ENCODE data around the gene CCDC57.
A peak's percentile ranks its signal among the peaks of the same experiment; 100 is the strongest.
"Not testable (repeated sequence)": the region's sequence is repeated elsewhere in the genome, so short reads cannot be mapped to it uniquely, and the experiment has no call there.

Gene CCDC57
- 34.1 to 113 (median 52.2) reads per million in 3 experiments for total RNA-seq

- DNase-seq: no peak
Observed at GRCh38 chr17:82212331-82213250, at the start of gene CCDC57. CCDC57 (minus strand) TSS chr17:82212842; CDS start chr17:82201944, 10,898 bp downstream.

DNA sequence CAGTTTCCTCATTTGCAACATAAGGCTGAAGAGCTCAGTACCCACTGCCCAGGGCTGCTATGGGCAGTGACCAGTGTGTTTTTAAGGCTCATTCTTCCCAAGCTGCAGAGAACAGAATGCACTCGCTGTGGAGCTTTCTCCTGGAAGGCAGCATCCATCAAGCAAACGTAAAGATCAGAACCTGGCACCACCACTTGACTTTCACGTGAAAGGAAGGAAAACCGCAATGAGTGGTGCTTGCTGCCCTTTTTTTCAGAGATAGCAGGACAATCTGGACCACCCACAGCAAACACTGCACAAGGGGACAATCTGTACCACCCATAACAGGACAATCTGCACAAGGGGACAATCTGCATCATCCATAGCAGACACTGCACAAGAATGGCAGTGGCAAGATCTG, 49.7 kb upstream of the CCDC57 start:
- DNase-seq: no peak

DNA sequence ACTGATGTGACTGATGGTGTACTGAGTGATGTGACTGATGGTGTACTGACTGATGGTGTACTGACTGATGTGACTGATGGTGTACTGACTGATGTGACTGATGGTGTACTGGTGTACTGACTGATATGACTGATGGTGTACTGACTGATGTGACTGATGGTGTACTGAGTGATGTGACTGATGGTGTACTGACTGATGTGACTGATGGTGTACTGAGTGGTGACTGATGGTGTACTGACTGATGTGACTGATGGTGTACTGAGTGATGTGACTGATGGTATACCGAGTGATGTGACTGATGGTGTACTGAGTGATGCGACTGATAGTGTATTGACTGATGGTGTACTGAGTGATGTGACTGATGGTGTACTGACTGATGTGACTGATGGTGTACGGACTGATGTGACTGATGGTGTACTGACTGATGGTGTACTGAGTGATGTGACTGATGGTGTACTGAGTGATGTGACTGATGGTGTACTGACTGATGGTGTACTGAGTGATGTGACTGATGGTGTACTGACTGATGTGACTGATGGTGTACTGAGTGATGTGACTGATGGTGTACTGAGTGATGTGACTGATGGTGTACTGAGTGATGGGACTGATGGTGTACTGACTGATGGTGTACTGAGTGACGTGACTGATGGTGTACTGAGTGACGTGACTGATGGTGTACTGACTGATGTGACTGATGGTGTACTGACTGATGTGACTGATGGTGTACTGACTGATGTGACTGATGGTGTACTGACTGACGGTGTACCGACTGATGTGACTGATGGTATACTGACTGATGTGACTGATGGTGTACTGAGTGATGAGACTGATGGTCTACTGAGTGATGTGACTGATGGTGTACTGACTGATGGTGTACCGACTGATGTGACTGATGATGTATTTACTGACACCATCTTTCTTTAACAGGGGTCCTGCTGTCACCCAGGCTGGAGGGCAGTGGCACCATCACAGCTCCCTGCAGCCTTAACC, 47.6 kb upstream of the CCDC57 start:
- not testable (repeated sequence) for DNase-seq

GRCh38 chr17:82258555-82258954, 45.9 kb upstream of the CCDC57 start:
- DNase-seq: no peak

- DNase-seq: peak; percentile 46
Observed at GRCh38 chr17:82257473-82257872, 44.8 kb upstream of the CCDC57 start.

- no peak for DNase-seq
Observed at GRCh38 chr17:82256242-82256885, 43.7 kb upstream of the CCDC57 start.

GRCh38 chr17:82255402-82255972, 42.8 kb upstream of the CCDC57 start:
- DNase-seq: no peak

GRCh38 chr17:82254746-82255145, 42.1 kb upstream of the CCDC57 start:
- not testable (repeated sequence) for DNase-seq

DNA sequence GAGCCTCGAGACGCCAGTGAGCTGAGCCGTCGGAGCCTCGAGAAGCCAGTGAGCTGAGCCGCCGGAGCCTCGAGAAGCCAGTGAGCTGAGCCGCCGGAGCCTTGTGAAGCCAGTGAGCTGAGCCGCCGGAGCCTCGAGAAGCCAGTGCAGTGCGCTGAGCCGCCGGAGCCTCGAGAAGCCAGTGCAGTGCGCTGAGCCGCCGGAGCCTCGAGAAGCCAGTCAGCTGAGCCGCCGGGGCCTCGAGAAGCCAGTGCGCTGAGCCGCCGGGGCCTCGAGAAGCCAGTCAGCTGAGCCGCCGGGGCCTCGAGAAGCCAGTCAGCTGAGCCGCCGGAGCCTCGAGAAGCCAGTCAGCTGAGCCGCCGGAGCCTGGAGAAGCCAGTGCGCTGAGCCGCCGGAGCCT, 41.5 kb upstream of the CCDC57 start:
- DNase-seq: not testable (repeated sequence)

- no peak for DNase-seq
Observed at GRCh38 chr17:82253179-82253544, 40.5 kb upstream of the CCDC57 start.

DNA sequence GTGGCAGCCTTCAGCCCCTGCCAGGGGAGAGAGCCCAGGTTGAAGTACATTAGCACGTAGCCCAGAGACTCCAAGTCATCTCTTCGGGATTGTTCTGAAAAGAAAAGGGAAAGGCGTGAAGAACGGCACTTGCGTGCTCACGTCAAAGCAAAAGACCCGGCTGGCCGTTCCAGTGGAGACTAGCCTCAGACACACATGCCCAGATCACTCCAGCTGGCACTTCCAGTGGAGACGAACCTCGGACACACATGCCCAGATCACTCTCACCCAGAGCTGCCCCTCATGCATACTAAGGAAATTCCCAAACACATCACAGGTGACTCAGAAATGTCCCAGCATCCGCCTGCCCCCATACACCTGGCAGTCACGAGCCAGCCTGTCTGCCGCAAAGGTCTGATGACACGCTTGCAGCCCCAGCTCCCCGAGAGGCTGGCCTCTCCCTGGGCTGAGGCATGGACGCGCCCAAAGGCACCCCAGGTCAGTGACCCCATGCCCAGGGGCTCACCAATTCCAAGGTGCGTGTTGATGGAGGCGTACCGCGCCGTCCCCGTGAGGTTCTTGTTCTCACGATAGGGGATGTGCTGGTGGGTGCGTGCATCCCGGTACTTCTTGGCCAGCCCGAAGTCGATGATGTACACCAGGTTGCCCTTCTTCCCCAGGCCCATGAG, 40.0 kb upstream of the CCDC57 start:
- DNase-seq: no peak

DNA sequence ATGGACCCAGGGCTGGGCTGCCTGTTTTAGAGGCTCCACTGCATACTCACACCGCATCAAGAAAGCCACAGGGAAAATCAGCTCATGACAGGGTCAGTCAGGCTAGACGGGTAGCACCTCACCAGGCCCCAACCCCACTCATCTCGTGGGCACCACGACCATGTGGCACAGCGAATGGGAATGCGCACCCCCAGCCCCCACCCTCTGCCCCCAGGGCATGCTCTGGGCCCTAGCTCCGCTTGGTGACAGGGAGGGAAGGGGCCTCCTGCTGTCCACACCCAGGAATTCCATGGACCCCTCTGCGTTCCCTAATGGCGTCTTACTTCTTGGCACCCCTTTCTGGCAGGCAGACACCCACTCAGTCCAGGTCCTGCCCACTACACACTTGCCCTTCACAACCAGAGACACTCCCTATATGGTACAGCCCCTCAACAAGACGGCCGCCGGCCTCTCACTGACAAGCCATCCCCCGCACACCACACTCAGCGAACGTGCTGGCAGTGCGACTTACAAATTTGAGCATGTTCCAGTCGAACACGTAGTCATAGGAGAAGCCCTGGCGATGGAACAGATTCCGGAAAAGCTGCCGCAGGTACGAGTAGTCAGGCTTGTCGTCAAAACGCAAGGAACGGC, 38.3 kb upstream of the CCDC57 start:
- no peak for DNase-seq

DNA sequence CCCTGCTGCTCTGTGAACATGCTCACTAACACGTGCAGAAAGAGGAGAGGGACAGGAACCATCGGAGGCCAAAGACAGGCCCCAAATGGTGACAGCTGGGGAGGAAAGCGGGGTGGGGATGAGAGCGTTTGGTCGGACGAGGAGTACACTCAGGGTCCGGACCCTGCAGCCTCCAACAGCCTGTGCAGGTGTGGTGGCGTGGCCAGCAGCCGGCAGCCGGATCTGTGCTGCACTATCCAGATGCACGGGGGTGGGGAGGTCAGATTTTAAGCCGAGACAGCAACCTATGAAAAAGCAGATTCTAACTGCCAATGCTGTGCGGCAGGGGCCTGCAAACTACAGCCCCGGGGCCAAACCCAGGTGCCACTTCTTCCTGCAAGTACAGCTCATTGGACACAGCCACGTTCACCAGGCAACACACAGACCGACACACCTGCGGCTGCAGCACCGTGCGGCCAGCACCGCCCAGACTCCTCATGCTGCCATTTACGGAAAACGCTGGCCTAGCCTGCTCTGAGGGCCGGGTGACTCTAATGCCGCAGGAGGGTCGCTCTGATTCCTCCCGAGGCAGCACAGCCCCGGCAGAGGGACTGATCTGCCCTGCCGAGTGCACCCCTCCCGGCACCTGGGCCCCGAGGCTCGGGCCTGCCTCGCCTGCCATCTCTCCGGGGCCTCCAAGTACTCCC, 37.4 kb upstream of the CCDC57 start:
- DNase-seq: no peak

DNA sequence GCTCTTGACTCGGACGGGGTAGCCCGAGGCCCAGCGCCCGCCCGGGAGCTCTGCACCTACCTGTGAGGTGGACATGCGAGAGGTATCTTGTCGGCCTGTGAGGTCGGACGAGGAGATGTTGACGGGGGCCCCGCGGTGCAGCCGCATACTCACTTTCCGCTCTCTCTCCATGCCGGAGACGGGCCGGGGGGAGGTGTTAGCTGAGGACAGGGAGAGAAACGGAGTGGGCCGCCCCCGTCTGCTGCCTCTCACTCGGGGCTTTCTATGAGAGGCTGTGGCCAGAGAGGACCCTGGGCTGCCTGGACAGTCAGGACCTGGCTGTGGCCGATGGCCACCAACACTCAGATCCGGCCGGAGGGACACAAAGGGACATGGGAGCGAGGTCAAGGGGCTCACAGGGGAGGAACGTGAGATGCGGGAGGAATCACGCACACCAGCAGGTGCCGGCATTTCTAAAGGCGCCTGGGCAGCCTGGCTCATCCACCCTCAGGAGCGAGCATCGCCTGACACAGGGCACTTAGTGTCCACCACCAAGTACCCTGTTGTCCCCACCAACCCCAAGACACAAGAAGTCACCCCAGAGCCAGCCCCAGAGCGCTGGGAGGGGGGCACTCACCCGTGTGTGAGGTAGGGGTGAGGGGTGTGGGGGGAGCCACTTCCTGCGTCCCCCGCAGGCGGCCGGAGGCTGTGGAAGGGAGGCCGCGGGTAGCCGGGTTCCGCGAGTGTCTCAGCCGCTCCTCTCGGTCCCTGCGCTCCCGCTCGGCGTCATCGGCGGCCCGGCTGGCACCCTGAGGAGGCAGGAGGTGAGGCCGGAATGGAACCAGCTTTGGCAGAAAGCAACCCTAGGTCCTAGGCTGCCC, 36.4 kb upstream of the CCDC57 start:
- DNase-seq: no peak

GRCh38 chr17:82247856-82248671, 35.4 kb upstream of the CCDC57 start:
- no peak for DNase-seq

DNA sequence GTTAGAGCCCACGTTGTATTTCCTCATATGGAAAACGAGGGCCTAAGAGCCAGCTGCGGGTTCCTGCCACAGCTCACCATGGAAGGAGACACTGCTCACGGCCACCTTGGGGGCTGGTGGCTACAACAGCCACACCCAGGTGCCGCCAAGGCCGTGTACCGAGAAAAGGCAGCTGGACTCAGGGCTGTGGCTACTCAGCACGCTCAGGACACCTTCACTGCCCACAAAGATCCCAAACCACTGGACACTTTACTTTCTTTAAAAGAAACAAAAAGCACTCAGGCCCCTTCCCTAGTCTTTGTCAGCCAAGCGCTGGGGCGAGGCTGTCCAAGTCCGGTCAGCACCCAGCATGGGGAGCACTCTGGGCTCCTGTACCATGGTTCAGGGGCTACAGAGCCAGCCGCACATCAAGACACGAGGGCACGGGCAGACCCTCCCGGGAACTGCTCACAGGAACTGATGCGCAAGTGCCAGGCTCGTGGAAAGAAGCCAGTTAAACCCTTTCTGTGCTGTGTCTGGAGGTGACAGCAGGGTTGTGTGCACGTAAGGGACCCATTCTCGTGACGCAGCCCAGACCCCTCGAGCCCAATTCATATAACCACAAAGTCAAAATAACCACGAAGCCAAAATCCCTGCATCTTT, 34.7 kb upstream of the CCDC57 start:
- DNase-seq: no peak

DNA sequence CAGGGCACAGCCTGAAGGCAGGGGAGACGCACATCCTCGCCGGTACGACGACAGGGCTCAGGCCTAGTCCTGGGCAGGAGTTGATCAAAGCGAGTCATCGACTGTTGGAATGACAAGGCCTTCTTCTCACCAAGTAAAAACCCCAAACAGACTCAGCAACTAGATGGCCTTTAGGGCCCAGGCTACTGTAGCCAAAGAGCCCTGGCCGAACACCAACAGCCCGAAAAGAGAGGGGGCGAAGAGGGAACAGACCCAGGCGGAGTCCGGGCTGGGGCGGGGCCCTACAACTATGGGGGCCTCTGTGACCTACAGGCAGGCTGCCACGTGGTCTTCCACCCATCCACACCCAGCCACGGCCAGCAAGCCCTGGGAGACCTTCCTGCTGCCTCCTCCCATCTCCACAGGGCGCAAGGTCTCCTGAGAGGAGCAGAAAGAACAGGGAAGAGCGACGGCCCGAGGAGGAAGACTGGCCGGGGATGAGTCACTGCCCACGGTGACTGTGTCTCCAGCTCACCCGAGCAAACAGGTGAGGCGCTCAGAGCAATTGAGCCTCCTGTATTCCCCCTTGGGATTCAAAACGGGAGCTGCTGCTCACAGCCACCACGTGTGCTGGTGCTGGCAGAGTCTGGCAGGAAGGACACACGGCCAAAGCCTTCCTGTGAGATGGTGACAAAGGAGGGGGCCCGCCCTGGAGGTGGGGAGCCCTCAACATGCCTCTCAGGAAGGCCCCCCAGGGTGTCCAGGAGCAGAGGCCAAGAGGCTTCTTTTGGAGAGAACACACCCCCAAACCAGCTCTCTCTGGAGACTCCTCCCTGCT, 33.9 kb upstream of the CCDC57 start:
- no peak for DNase-seq

GRCh38 chr17:82246040-82246364, 33.4 kb upstream of the CCDC57 start:
- no peak for DNase-seq

All from central memory CD4-positive, alpha-beta T cell (primary cell).